Stimulated activated CD4-positive, alpha-beta T cell treated with anti-CD3 and anti-CD28 coated beads, Interleukin-1b, Interleukin-23, amount 100 ng/mL, for 1 hour (primary cell): ENCODE measurements around the gene FFAR2.

ENCODE experiments used
- DNase-seq, 2 donors: peaks; one replicate each; pipeline ENCODE4 v3.0.0-alpha.2; 2020; ENCODE audit warnings: low read depth in 2 of 2

The FFAR2 gene

DNA sequence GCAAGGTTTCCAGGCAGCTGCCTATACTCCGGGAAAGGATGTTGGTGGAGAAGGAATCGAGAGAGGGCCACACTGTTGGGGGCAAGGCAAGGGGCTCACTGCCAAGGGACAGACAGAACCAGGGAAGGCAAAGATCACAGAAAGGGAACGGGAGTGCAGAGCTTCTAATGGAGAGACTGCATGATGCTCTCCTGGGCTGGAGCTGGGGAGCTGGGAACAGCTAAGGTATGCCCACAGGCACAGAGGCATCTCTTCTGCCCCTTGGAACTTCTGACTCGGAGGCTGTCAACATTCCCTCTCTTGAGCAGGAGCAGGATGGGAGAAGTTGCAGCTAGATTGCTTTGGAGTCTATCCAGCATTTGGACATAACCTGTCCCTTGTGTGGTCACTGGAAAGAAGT, 22.4 kb upstream of the FFAR2 start:
- DNase-seq = no peak

- DNase-seq = no peak
These were observed 20.9 kb upstream of the FFAR2 start for GRCh38 chr19:35427187-35427586.

GRCh38 chr19:35429698-35430408, 18.2 kb upstream of the FFAR2 start:
- no peak for DNase-seq

DNA sequence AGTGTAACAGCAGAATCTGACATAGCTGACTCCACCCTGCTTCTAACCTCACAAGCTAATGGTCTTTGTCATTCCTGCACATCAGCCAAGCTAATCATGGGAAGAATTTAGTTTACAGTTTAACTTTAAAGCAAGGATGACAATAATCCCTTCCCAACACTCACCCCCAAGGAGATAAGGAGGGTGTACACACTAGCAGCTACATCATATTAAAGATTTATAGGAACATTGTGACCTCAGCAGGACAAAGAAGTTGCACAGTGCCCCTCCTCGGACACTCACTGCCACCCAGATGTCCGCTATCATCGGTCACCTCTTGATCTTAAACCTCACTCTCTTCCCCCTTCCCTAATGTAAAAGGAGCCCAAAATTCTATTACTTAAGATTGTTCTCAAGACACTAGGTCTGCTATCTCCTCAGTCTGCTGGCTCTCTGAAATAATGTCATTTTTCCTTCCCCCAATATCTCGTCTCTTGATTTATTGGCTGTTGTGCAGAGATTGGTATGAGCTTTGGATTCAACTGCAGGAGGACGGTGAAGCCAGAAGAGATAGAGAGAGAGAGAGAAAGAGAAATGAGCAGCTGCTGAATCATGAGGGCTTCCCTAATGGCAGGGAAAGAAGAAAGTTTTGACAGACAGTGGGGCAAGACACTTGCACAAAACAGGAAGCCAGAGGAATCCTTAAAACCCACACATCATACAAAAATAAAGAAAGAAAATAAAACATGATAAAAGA, 17.5 kb upstream of the FFAR2 start:
- no peak for DNase-seq

- DNase-seq = no peak
These were observed 16.8 kb upstream of the FFAR2 start for GRCh38 chr19:35431145-35431807.

GRCh38 chr19:35432911-35433310, 15.1 kb upstream of the FFAR2 start:
- no peak for DNase-seq

DNA sequence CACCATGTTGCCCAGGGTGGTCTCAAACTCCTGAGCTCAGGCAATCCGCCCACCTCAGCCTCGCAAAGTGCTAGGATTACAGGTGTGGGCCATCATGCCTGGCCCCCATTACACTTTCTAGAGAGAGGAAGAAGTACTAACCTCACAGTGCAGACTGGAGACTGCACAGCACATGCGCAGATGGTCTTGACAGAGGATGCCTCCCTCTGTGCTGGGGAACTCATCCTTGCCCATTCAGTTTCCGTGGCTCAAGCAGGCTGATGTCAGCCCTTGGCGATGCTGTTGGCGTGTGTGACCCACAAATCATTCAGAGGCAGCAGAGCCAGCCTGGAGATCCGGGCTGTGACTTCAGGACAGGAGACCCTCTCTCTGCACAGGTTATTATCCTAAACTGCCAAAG, 14.6 kb upstream of the FFAR2 start:
- no peak for DNase-seq

- no peak for DNase-seq
These were observed 12.2 kb upstream of the FFAR2 start for GRCh38 chr19:35435896-35436295.

DNA sequence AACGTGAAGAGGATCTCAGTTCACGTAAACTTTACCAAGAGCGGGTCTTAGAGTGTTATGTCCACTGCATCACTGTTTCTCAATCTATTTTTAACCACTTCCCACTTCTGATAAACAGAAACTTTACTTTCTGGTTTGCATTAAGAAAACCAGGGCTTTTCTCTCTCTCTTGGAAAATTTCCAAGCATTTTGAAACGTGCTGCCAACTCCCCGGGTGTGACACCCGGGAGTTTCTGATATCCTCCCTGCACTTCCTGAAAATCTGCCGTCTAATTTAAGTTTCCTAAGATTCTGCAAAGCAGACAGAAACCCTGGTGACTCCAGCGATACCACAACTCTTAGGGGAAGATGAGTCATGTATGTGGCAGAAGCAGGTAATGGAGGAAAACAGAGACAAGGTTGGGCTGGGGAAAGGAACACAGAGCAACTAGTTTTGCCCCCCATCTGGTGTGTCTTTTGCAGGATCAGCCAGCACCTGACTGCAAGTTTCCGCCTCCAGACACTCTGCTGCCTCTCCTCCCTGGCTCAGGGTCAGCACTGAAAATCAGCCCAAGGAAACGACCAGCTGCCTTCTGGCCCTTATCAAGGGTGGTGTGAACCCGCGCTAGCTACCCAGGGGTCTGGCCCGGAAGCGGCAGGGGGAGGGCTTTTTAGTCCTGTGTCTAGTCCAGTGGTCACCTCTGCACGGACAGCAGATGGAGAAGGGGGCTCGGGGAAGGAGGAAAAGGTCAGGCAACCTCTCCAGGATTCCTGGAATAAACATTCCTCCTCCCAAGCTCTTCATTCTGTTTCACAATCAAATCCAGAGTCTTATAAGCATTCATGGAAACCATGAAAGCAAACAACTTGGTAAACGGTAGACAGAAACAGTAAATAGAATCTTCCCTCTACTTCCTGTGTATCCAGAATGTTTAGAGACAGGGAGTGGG, 11.3 kb upstream of the FFAR2 start:
- DNase-seq = no peak

GRCh38 chr19:35437406-35437951, 10.6 kb upstream of the FFAR2 start:
- DNase-seq = no peak

DNA sequence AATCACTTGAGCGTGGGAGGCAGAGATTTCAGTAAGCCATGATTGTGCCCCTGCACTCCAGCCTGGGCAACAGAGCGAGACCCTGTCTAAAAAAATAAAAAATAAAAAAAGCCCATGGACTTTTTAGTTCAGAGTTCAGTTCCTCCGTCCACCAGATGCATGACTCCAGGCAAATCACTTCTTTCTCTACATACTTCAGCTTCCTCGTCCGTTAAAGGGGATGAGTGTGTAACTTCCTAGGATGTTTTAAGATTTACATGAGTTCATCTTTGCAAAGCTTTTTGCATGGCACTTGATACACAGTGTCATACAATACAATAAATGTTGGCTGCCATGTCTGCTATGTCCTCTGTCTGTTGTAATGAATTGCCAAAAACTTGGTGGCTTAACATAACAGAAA, 10.0 kb upstream of the FFAR2 start:
- no peak for DNase-seq

DNA sequence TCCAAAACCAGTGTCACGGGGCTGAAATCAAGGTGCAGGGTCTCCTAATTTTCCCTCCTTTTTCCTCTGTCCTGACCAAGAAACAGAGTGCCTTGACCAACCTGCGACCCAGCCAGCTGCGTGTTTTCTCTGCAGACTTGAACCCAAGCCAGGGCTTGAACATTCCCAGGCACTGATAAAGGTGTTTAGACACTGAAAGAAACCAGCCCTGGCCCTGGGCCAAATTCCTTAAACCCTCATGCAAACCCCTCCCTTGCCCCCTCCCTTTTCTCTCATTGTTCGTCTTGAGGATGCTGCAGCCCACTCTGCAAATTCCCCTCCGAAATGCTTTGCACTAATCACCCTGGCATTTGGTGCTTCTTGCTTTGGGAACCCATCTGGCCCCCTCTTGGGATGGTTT, 9.5 kb upstream of the FFAR2 start:
- no peak for DNase-seq

GRCh38 chr19:35439921-35440320, 8.1 kb upstream of the FFAR2 start:
- no peak for DNase-seq

DNA sequence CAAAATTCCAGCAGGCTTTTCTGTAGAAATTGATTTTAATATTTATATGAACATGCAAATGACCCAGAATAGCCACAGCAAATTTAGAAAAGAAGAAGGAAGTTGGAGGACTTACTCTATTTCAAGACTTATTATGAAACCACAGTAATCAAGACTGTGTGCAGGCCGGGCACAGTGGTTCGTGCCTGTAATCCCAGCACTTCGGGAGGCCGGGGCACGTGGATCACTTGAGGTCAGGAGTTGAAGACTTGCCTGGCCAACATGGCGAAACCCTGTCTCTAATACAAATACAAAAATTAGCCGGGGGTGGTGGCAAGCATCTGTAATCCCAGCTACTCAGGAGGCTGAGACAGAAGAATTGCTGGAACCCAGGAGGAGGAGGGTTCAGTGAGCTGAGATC, 6.0 kb upstream of the FFAR2 start:
- no peak for DNase-seq

DNA sequence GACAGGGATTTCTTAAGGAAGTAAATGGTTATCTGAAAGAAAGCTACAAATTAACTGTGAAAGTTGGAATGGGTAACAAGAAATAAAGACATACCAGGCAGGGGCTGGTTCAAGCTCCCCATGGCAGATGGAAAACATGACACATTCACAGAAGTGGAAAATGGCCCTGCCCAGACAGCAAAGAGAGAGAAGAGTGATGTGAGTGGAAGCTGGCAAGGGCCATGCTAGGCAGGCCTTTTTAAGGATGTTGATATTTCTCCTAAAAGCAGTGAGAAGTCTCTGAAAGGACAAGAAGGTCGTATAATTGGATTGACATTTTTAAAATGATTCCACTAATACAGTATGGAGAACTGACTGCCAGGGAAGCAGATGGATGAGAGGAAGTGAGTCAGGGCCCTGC, 3.3 kb upstream of the FFAR2 start:
- DNase-seq = no peak

DNA sequence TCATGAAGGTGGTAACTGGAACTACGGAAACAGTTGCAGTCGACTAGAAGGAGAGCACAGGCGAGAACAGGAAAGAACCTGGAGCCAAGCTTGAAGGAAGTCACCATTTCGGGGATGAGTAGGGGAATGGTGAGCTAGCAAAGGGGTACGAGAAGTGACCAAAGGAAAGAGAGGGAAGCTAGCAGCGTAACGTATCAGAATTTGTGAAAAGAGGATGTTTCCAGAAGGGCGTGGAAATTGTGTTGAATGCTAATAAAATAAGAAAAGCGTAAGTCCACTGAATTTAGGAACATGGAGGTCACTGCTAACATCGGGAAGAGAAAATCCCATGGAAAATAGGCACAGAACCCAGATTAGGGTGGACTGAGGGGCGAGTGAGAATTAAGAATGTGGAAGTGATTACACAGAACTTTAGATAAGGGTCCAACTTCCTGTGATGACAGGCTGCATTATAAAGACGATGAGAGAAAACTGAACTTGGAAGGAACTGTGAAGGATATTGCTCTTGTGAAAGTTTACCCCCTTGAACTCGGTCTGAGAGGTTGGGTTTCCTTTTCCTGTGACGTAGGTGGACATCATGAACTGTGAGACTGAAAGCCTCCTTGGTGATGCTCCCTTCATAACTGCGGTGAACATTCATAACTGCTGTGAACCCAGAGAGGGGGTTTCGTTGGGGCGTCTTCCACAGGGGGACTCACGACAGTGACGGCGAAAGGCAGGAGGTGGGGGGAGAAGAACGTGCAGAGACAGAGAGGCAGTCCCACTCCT, 2.0 kb upstream of the FFAR2 start:
- DNase-seq = no peak

GRCh38 chr19:35449359-35450043, 1.4 kb downstream of the FFAR2 start:
- no peak for DNase-seq

DNA sequence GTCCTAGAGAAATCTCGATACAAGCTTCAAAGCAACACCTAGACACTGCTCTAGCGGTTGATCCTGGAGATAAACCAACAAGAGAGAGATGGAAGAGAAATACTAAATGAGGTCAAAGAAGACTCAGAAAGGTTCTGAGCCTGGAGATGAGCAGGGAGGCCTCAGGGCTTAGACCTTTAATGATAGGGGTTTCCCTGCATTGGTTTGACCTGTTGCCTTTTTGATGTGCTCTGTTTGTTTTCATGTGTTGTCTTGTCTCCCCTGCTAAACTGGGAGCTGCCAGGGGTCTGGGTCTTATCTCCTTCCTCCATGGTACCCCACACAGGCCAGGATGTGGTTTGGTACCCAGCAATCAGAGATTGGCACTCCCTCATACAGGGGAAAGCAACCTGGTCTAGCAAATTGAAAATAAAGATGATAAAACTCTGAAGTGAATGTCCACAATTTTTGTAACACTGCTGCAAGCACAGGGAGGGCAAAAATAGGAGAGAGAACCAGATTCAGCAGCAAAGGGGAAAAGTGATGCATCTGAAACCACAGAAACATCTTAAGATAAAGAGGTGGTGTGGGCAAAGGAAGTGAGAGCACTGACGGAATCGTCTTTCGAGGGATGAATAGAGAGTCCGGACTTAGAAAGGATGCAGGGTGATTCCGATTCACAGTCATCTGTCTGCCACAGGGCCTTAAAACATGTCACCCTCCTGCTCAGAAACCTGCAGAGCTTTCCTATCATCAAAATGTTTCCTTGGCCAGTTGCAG, 3.5 kb downstream of the FFAR2 start:
- no peak for DNase-seq

DNA sequence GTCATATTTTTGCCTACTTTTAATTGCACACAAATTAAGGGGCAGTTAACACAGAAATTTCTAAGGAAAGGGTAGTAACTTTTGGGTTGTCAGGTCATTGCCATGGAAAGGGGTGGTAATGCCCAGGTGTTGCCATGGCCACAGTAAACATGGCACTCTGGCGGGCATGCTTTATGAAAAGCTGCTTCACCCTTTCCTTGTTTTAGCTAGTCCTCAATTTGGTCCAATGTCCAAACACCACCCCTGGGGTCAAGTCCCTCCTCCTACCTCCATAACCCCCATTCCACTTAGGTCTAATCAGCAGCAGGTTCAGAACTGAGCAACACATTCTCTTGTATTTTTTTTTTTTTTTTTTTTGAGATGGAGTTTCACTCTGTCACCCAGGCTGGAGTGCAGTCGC, 6.6 kb downstream of the FFAR2 start:
- DNase-seq = no peak
